Measurements from ENCODE around the gene PRKAR1B.

The PRKAR1B gene

DNA sequence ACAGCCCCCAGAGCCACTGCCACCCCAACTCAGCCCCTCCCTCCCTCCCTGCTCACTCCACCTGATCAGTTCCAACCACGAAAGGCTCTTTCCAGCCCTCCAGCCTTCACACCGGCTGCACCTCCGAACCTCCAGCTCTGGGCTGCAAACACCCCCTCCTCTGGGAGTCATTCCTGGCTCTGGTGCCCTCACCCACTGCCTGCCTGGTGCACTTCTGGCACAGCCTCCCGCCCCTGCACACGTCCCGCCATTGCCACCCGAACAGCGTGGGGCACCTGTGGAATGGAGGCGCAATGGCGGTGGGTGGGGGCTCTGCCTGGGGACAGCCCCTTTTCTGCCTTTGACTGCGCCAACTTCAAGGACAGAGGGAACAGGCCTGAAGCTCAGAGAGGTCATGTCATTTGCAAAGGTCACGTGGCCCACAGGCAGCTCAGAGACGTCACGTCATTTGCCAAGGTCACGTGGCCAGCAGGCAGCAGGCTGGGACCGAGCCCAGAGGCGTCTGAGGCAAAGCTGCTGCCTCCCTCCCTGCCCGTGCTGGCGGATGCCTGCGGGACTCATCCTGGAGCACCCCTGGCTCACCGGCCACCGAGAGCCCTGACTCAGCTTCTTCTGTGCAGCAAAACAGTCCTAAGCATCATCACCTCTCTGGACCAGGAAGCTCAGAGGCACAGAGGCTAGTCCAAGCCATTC lies 76.6 kb downstream of the PRKAR1B start:
- H3K27me3 ChIP-seq (ENCODE audit: control insufficient read depth in 1 of 2, insufficient read depth in 1 of 2, low read length in 2 of 2): no peaks in the 10 kb centered on the region
- H3K9me3 ChIP-seq (ENCODE audit: control insufficient read depth, low read length): peaks cover 4% of the 10 kb centered on the region
- H4K91ac ChIP-seq (ENCODE audit: low read length): no peak overlapping the region
- H3K27ac ChIP-seq (ENCODE audit: low read length, poor library complexity, severe bottlenecking): no peak overlapping the region
- no peak overlapping the region for H3K4me3 ChIP-seq (ENCODE audit: insufficient read depth in 1 of 2, low read depth in 1 of 2, low read length in 2 of 2)
- no peak overlapping the region for H3K23ac ChIP-seq (ENCODE audit: low read length in 2 of 2)
- no peak overlapping the region for H3K4ac ChIP-seq (ENCODE audit: low read depth in 1 of 2, low read length in 2 of 2)
- no peak overlapping the region for H2BK120ac ChIP-seq (ENCODE audit: low read depth, low read length)
- no peak overlapping the region for H2AFZ ChIP-seq (ENCODE audit: low read depth, low read length)
- no peak overlapping the region for H3K9ac ChIP-seq (ENCODE audit: low read length)
- no peak for DNase-seq
- H3K14ac ChIP-seq (ENCODE audit: low read length in 2 of 2): no peak overlapping the region
- H2BK15ac ChIP-seq (ENCODE audit: low read depth, poor library complexity, severe bottlenecking): no peak overlapping the region
- peaks cover 0 to 7% of the 10 kb centered on the region in 2 experiments for H3K36me3 ChIP-seq (ENCODE audit: control insufficient read depth in 1 of 2, insufficient read depth in 2 of 2, low read depth in 1 of 2, low read length in 2 of 2)
- no peak overlapping the region for H4K8ac ChIP-seq (ENCODE audit: low read length)
- no peak overlapping the region for H3K4me2 ChIP-seq (ENCODE audit: low read length, poor library complexity, severe bottlenecking)
- no peak overlapping the region for H2BK12ac ChIP-seq (ENCODE audit: low read length in 2 of 2)
- no peak overlapping the region for H2AK5ac ChIP-seq (ENCODE audit: low read length, severe bottlenecking)
- no peak overlapping the region for H2BK5ac ChIP-seq (ENCODE audit: low read depth, low read length, poor library complexity, severe bottlenecking)
- H3K18ac ChIP-seq (ENCODE audit: low read depth in 1 of 2, low read length in 2 of 2): no peak overlapping the region
- H3K4me1 ChIP-seq (ENCODE audit: control insufficient read depth, insufficient read depth, low read depth, low read length): no peaks in the 10 kb centered on the region
- 97% methylated on average over 22 of the region's 22 CpGs for WGBS
- peaks cover 4% of the 10 kb centered on the region for H3K79me1 ChIP-seq (replicated peaks; ENCODE audit: low read length, poor library complexity, severe bottlenecking)

DNA sequence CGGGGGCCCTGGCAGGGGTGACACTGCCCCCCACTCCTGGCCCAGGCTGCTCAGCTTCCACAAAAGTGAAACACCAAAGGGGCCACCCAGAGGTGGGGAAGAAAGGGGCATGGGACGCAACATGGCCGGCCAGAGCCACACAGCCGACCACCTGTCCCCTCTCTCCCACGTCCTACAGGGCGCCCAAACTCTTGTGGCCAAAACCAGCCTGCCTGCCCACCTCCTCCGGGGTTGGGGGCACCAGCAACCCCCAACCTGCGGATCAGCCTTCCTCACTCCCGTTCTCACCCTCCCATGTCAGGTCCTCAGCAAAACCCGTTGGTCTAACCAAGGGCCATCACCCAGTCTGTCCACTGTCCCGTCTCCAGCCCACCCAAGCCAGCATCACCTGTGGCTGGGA lies 80.1 kb downstream of the PRKAR1B start:
- peaks cover 4% of the 10 kb centered on the region for H3K9me3 ChIP-seq (ENCODE audit: control insufficient read depth, low read length)
- no peak overlapping the region for H3K4ac ChIP-seq (ENCODE audit: low read depth in 1 of 2, low read length in 2 of 2)
- no peak overlapping the region for H4K8ac ChIP-seq (ENCODE audit: low read length)
- H3K9ac ChIP-seq (ENCODE audit: low read length): no peak overlapping the region
- H2BK12ac ChIP-seq (ENCODE audit: low read length in 2 of 2): no peak overlapping the region
- H2BK120ac ChIP-seq (ENCODE audit: low read depth, low read length): no peak overlapping the region
- peaks cover 0 to 16% of the 10 kb centered on the region in 2 experiments for H3K36me3 ChIP-seq (ENCODE audit: control insufficient read depth in 1 of 2, insufficient read depth in 2 of 2, low read depth in 1 of 2, low read length in 2 of 2)
- 92% methylated on average over 11 of the region's 11 CpGs for WGBS
- no peak overlapping the region for H3K4me3 ChIP-seq (ENCODE audit: insufficient read depth in 1 of 2, low read depth in 1 of 2, low read length in 2 of 2)
- no peaks in the 10 kb centered on the region for H3K27me3 ChIP-seq (ENCODE audit: control insufficient read depth in 1 of 2, insufficient read depth in 1 of 2, low read length in 2 of 2)
- no peak overlapping the region for H3K27ac ChIP-seq (ENCODE audit: low read length, poor library complexity, severe bottlenecking)
- no peak overlapping the region for H3K14ac ChIP-seq (ENCODE audit: low read length in 2 of 2)
- no peak overlapping the region for H3K23ac ChIP-seq (ENCODE audit: low read length in 2 of 2)
- H2AFZ ChIP-seq (ENCODE audit: low read depth, low read length): no peak overlapping the region
- no peak overlapping the region for H4K91ac ChIP-seq (ENCODE audit: low read length)
- H3K18ac ChIP-seq (ENCODE audit: low read depth in 1 of 2, low read length in 2 of 2): no peak overlapping the region
- no peak overlapping the region for H3K4me2 ChIP-seq (ENCODE audit: low read length, poor library complexity, severe bottlenecking)
- H2BK15ac ChIP-seq (ENCODE audit: low read depth, poor library complexity, severe bottlenecking): no peak overlapping the region
- no peak overlapping the region for H2AK5ac ChIP-seq (ENCODE audit: low read length, severe bottlenecking)
- H2BK5ac ChIP-seq (ENCODE audit: low read depth, low read length, poor library complexity, severe bottlenecking): no peak overlapping the region
- no peaks in the 10 kb centered on the region for H3K4me1 ChIP-seq (ENCODE audit: control insufficient read depth, insufficient read depth, low read depth, low read length)
- peaks cover under 1% of the 10 kb centered on the region for H3K79me1 ChIP-seq (replicated peaks; ENCODE audit: low read length, poor library complexity, severe bottlenecking)
- no peak for DNase-seq

DNA sequence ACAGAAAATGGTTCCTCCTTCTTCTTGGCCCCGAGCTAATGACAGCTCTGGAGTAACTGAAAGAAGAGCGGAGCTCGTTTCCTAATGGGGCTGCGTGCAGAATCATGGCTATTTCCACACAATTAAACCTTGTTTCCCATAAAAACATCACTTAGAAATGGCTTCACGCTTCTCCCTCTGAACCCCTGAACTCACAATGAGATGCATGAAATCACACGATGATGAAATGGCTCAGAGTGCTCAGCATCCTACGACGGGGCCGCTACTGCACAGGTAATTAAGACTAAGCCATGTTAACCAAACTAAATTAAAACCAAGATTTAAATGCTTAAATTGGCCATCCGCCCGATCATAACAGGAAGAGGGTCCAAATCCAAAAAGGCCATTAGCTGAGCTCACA lies 80.6 kb downstream of the PRKAR1B start:
- H3K79me1 ChIP-seq (replicated peaks; ENCODE audit: low read length, poor library complexity, severe bottlenecking): peaks cover 3% of the 10 kb centered on the region
- H2AFZ ChIP-seq (ENCODE audit: low read depth, low read length): no peak overlapping the region
- no peak for DNase-seq
- H4K8ac ChIP-seq (ENCODE audit: low read length): no peak overlapping the region
- no peak overlapping the region for H2BK12ac ChIP-seq (ENCODE audit: low read length in 2 of 2)
- H3K4me3 ChIP-seq (ENCODE audit: insufficient read depth in 1 of 2, low read depth in 1 of 2, low read length in 2 of 2): no peak overlapping the region
- peaks cover 4% of the 10 kb centered on the region for H3K9me3 ChIP-seq (ENCODE audit: control insufficient read depth, low read length)
- H3K14ac ChIP-seq (ENCODE audit: low read length in 2 of 2): no peak overlapping the region
- H3K18ac ChIP-seq (ENCODE audit: low read depth in 1 of 2, low read length in 2 of 2): no peak overlapping the region
- H3K23ac ChIP-seq (ENCODE audit: low read length in 2 of 2): no peak overlapping the region
- no peak overlapping the region for H2AK5ac ChIP-seq (ENCODE audit: low read length, severe bottlenecking)
- no peaks in the 10 kb centered on the region for H3K4me1 ChIP-seq (ENCODE audit: control insufficient read depth, insufficient read depth, low read depth, low read length)
- H2BK15ac ChIP-seq (ENCODE audit: low read depth, poor library complexity, severe bottlenecking): no peak overlapping the region
- H3K4ac ChIP-seq (ENCODE audit: low read depth in 1 of 2, low read length in 2 of 2): no peak overlapping the region
- 89% methylated on average over 11 of the region's 11 CpGs for WGBS
- no peaks in the 10 kb centered on the region for H3K27me3 ChIP-seq (ENCODE audit: control insufficient read depth in 1 of 2, insufficient read depth in 1 of 2, low read length in 2 of 2)
- no peak overlapping the region for H3K27ac ChIP-seq (ENCODE audit: low read length, poor library complexity, severe bottlenecking)
- no peak overlapping the region for H2BK120ac ChIP-seq (ENCODE audit: low read depth, low read length)
- H4K91ac ChIP-seq (ENCODE audit: low read length): no peak overlapping the region
- peaks cover 0 to 16% of the 10 kb centered on the region in 2 experiments for H3K36me3 ChIP-seq (ENCODE audit: control insufficient read depth in 1 of 2, insufficient read depth in 2 of 2, low read depth in 1 of 2, low read length in 2 of 2)
- H3K4me2 ChIP-seq (ENCODE audit: low read length, poor library complexity, severe bottlenecking): no peak overlapping the region
- H2BK5ac ChIP-seq (ENCODE audit: low read depth, low read length, poor library complexity, severe bottlenecking): no peak overlapping the region
- no peak overlapping the region for H3K9ac ChIP-seq (ENCODE audit: low read length)

DNA sequence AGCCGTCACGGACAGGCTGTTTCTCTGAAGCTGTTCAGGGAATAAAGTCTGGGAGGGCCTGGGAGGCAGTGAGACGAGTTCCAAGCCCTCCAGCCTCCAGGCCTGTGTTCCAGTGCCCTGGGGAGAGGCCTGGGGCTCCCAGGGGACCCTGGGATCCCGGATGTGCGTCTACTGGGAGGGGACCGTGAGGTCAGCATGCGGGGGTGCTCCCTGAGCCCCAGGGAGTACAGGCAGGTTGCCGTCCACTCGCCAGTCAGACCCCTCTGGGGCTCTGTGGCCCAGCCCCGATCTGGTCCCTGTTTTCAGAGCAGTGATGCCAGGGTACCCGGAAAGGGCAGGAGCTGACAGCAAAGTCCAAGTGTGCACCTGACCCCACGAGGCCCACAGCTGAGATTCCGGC lies 81.5 kb downstream of the PRKAR1B start:
- peaks cover 3% of the 10 kb centered on the region for H3K79me1 ChIP-seq (replicated peaks; ENCODE audit: low read length, poor library complexity, severe bottlenecking)
- H3K9me3 ChIP-seq (ENCODE audit: control insufficient read depth, low read length): peaks cover 4% of the 10 kb centered on the region
- no peak overlapping the region for H3K18ac ChIP-seq (ENCODE audit: low read depth in 1 of 2, low read length in 2 of 2)
- H3K4me3 ChIP-seq (ENCODE audit: insufficient read depth in 1 of 2, low read depth in 1 of 2, low read length in 2 of 2): no peak overlapping the region
- H3K36me3 ChIP-seq (ENCODE audit: control insufficient read depth in 1 of 2, insufficient read depth in 2 of 2, low read depth in 1 of 2, low read length in 2 of 2): peaks cover 0 to 16% of the 10 kb centered on the region in 2 experiments
- no peak overlapping the region for H3K9ac ChIP-seq (ENCODE audit: low read length)
- no peak overlapping the region for H3K4ac ChIP-seq (ENCODE audit: low read depth in 1 of 2, low read length in 2 of 2)
- 91% methylated on average over 13 of the region's 13 CpGs for WGBS
- no peak overlapping the region for H3K14ac ChIP-seq (ENCODE audit: low read length in 2 of 2)
- H2BK120ac ChIP-seq (ENCODE audit: low read depth, low read length): no peak overlapping the region
- no peak for DNase-seq
- H2AK5ac ChIP-seq (ENCODE audit: low read length, severe bottlenecking): no peak overlapping the region
- H4K91ac ChIP-seq (ENCODE audit: low read length): no peak overlapping the region
- H3K23ac ChIP-seq (ENCODE audit: low read length in 2 of 2): no peak overlapping the region
- no peaks in the 10 kb centered on the region for H3K4me1 ChIP-seq (ENCODE audit: control insufficient read depth, insufficient read depth, low read depth, low read length)
- H3K27ac ChIP-seq (ENCODE audit: low read length, poor library complexity, severe bottlenecking): no peak overlapping the region
- H2BK5ac ChIP-seq (ENCODE audit: low read depth, low read length, poor library complexity, severe bottlenecking): no peak overlapping the region
- H3K27me3 ChIP-seq (ENCODE audit: control insufficient read depth in 1 of 2, insufficient read depth in 1 of 2, low read length in 2 of 2): no peaks in the 10 kb centered on the region
- H3K4me2 ChIP-seq (ENCODE audit: low read length, poor library complexity, severe bottlenecking): no peak overlapping the region
- no peak overlapping the region for H2BK12ac ChIP-seq (ENCODE audit: low read length in 2 of 2)
- H2AFZ ChIP-seq (ENCODE audit: low read depth, low read length): no peak overlapping the region
- no peak overlapping the region for H4K8ac ChIP-seq (ENCODE audit: low read length)
- H2BK15ac ChIP-seq (ENCODE audit: low read depth, poor library complexity, severe bottlenecking): no peak overlapping the region
